NT2/D1 (cell line): Measurements from ENCODE around the gene NKAIN1.

Experiments used
- YY1 ChIP-seq: IDR thresholded peaks from 2 replicates; pipeline ENCODE4 v1.6.1; 2011; ENCODE audit not compliant: insufficient read length, insufficient read depth
- ZNF274 ChIP-seq: IDR thresholded peaks from 2 replicates; pipeline ENCODE4 v1.6.1; 2011; ENCODE audit warnings: mild to moderate bottlenecking, low read depth, low read length

- no peak for TF ChIP-seq ZNF274
- no peak for TF ChIP-seq YY1
Measured at GRCh38 chr1:31228986-31229385, 10.7 kb downstream of the NKAIN1 start.
